Measurements from ENCODE around the gene RPL6.

GRCh38 chr12:112409906-112410244 is 470 bp upstream of the RPL6 start:
- no peak for TF ChIP-seq POLR2A (IDR thresholded peaks at IDR 0.05)
- TF ChIP-seq, protein P1, sequence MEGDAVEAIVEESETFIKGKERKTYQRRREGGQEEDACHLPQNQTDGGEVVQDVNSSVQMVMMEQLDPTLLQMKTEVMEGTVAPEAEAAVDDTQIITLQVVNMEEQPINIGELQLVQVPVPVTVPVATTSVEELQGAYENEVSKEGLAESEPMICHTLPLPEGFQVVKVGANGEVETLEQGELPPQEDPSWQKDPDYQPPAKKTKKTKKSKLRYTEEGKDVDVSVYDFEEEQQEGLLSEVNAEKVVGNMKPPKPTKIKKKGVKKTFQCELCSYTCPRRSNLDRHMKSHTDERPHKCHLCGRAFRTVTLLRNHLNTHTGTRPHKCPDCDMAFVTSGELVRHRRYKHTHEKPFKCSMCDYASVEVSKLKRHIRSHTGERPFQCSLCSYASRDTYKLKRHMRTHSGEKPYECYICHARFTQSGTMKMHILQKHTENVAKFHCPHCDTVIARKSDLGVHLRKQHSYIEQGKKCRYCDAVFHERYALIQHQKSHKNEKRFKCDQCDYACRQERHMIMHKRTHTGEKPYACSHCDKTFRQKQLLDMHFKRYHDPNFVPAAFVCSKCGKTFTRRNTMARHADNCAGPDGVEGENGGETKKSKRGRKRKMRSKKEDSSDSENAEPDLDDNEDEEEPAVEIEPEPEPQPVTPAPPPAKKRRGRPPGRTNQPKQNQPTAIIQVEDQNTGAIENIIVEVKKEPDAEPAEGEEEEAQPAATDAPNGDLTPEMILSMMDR (IDR thresholded peaks at IDR 0.05) = no peak

All from uterus (tissue), 2 donors.